ENCODE data around the gene WDR82.

DNA sequence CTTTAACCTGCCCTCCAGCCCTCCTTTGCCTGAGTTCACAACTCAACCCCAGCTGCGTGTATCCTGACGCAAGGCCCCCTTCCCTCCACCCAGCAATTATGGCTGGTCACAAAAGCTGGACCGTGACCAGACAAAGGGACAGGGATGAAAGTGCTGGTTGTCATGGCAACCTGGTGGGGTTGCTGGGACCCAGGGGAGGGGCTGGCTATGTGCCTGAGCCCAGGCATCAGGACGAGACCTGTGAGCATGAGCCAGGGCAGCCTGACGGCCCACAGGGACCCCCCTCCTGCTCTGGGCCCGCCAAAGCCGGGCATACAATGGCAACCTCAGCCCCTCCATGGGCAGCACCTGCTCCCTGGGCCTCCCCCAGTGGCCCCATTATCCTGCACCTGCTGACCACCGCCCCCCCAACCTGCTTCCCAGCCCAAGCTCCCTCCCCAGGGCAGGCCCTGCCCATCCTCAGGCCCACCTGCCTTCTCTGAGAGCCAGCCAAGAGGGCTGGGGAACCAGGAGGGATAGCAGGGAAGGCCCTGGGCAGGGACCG lies 33.2 kb upstream of the WDR82 start:
- TF ChIP-seq, protein P1, sequence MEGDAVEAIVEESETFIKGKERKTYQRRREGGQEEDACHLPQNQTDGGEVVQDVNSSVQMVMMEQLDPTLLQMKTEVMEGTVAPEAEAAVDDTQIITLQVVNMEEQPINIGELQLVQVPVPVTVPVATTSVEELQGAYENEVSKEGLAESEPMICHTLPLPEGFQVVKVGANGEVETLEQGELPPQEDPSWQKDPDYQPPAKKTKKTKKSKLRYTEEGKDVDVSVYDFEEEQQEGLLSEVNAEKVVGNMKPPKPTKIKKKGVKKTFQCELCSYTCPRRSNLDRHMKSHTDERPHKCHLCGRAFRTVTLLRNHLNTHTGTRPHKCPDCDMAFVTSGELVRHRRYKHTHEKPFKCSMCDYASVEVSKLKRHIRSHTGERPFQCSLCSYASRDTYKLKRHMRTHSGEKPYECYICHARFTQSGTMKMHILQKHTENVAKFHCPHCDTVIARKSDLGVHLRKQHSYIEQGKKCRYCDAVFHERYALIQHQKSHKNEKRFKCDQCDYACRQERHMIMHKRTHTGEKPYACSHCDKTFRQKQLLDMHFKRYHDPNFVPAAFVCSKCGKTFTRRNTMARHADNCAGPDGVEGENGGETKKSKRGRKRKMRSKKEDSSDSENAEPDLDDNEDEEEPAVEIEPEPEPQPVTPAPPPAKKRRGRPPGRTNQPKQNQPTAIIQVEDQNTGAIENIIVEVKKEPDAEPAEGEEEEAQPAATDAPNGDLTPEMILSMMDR (conservative IDR thresholded peaks at IDR 0.05 in 1 of 2, IDR thresholded peaks at IDR 0.05 in 1 of 2; ENCODE audit: extremely low read depth in 1 of 2, insufficient read depth in 1 of 2, low read depth in 1 of 2, low read length in 2 of 2): no peak
- no peak for TF ChIP-seq EZH2 (IDR thresholded peaks at IDR 0.05; ENCODE audit: borderline replicate concordance, low read length)

Measured in mammary epithelial cell (primary cell).